GM23338 (cell line): Measurements from ENCODE around the gene PPP1R2. TPM values are rescaled to one million over a fixed set of nuclear protein-coding genes. Genes with fewer than 3 reads are reported as not detected.

Source experiments
- ATAC-seq: fragments of 200-7000 bp; cut with Tn5 transposase; 3 replicates; pipeline ENCODE4 v1.9.1; 2020
- DNase-seq: peaks from one replicate; pipeline ENCODE4 v3.0.0-alpha.2; 2015; ENCODE audit warnings: low spot score
- H2AFZ ChIP-seq: fragments of 200-600 bp; sonication (generic); 2 replicates; pipeline ENCODE4 v1.8.0; 2016; ENCODE audit warnings: antibody characterized with exemption, mild to moderate bottlenecking, moderate library complexity
- H3F3A ChIP-seq: fragments of 200-600 bp; sonication (generic); replicated peaks from 2 replicates; pipeline ENCODE4 v1.8.0; 2017; ENCODE audit warnings: antibody characterized with exemption, mixed run types, low read depth
- H3K27ac ChIP-seq: fragments of 200-600 bp; sonication (generic); 2 replicates; pipeline ENCODE4 v1.6.1; 2016; ENCODE audit warnings: low read depth
- H3K27me3 ChIP-seq: fragments of 200-600 bp; sonication (generic); 2 replicates; pipeline ENCODE4 v1.8.0; 2016; ENCODE audit warnings: mild to moderate bottlenecking, mixed run types, moderate library complexity; ENCODE audit not compliant: insufficient read depth
- H3K36me3 ChIP-seq: fragments of 200-600 bp; sonication (generic); 2 replicates; pipeline ENCODE4 v1.8.0; 2016; ENCODE audit warnings: mild to moderate bottlenecking; ENCODE audit not compliant: insufficient read depth
- H3K4me1 ChIP-seq: fragments of 200-600 bp; sonication (generic); 2 replicates; pipeline ENCODE4 v1.8.0; 2016; ENCODE audit warnings: mild to moderate bottlenecking, moderate library complexity; ENCODE audit not compliant: insufficient read depth
- H3K4me2 ChIP-seq: fragments of 200-600 bp; sonication (generic); 2 replicates; pipeline ENCODE4 v1.7.1; 2017; ENCODE audit warnings: mixed run types
- H3K4me3 ChIP-seq: fragments of 200-600 bp; sonication (generic); 2 replicates; pipeline ENCODE4 v1.6.1; 2016; ENCODE audit warnings: mixed run types
- H3K79me2 ChIP-seq: fragments of 200-600 bp; sonication (generic); replicated peaks from 2 replicates; pipeline ENCODE4 v1.8.0; 2017; ENCODE audit warnings: mild to moderate bottlenecking; ENCODE audit not compliant: insufficient read depth
- H3K9me2 ChIP-seq: fragments of 200-600 bp; sonication (generic); 2 replicates; pipeline ENCODE4 v1.8.0; 2017; ENCODE audit not compliant: insufficient read depth
- H4K20me1 ChIP-seq: fragments of 200-600 bp; sonication (generic); replicated peaks from 2 replicates; pipeline ENCODE4 v1.8.0; 2017; ENCODE audit warnings: mild to moderate bottlenecking; ENCODE audit not compliant: insufficient read depth
- H3K27ac Mint-ChIP-seq: 2 replicates; pipeline ENCODE4 v1.8.0; 2020; ENCODE audit warnings: inconsistent platforms, mild to moderate bottlenecking, moderate library complexity, mixed read lengths
- H3K27me3 Mint-ChIP-seq: 3 replicates; pipeline ENCODE4 v1.8.0; 2022; ENCODE audit warnings: low read depth, mild to moderate bottlenecking, moderate library complexity, mixed read lengths, inconsistent platforms; ENCODE audit not compliant: insufficient read depth, poor library complexity
- H3K36me3 Mint-ChIP-seq: 3 replicates; pipeline ENCODE4 v1.8.0; 2021; ENCODE audit warnings: low read depth, mild to moderate bottlenecking, inconsistent platforms, moderate library complexity, mixed read lengths
- H3K4me1 Mint-ChIP-seq: 3 replicates; pipeline ENCODE4 v1.8.0; 2020; ENCODE audit warnings: mild to moderate bottlenecking, inconsistent platforms, mixed read lengths
- H3K4me3 Mint-ChIP-seq: 3 replicates; pipeline ENCODE4 v1.8.0; 2021; ENCODE audit warnings: moderate library complexity, mild to moderate bottlenecking, inconsistent platforms, mixed read lengths
- H3K9me3 Mint-ChIP-seq: 3 replicates; pipeline ENCODE4 v1.8.0; 2020; ENCODE audit warnings: moderate library complexity, mild to moderate bottlenecking, inconsistent platforms, mixed read lengths
- CREB1 ChIP-seq: fragments of 250-450 bp; sonication (Bioruptor Pico); IDR thresholded peaks from 2 replicates; pipeline ENCODE4 v1.5.0; 2020; ENCODE audit warnings: low read depth, mild to moderate bottlenecking, moderate library complexity
- EZH2phosphoT487 ChIP-seq: fragments of 200-600 bp; sonication (generic); IDR thresholded peaks from one replicate; pipeline ENCODE4 v1.8.1; 2018; ENCODE audit warnings: antibody characterized with exemption; ENCODE audit not compliant: unreplicated experiment
- JUNB ChIP-seq: IDR thresholded peaks from one replicate; pipeline ENCODE4 v1.6.1; 2016; ENCODE audit warnings: antibody characterized with exemption; ENCODE audit not compliant: unreplicated experiment
- NANOG ChIP-seq: IDR thresholded peaks from 2 replicates; pipeline ENCODE4 v1.6.1; 2016; ENCODE audit warnings: antibody characterized with exemption, borderline replicate concordance
- POLR2AphosphoS5 ChIP-seq: IDR thresholded peaks from 2 replicates; pipeline ENCODE4 v1.6.1; 2016; ENCODE audit warnings: antibody characterized with exemption, low read depth
- STAT1 ChIP-seq: IDR thresholded peaks from one replicate; pipeline ENCODE4 v1.6.1; 2016; ENCODE audit warnings: antibody characterized with exemption; ENCODE audit not compliant: unreplicated experiment
- polyA plus RNA-seq: library from polyadenylated mRNA; unstranded; fragments of >200 nt; fragmentation: Nextera tagmentation; extraction: Ambion mirVana; gene quantifications from 2 replicates; pipeline ENCODE4 v1.2.1, GENCODE V29; 2016
- total RNA-seq: library from RNA; depleted of rRNA; stranded (reverse); fragments of >200 nt; shearing (Covaris generic); gene quantifications from 2 replicates; pipeline ENCODE4 v1.2.3, GENCODE V29; 2014
- TF ChIP-seq, protein P1 (sequence below): fragments of 250-450 bp; sonication (Bioruptor Pico); IDR thresholded peaks from 2 replicates; pipeline ENCODE4 v1.5.0; 2020; ENCODE audit warnings: mild to moderate bottlenecking, moderate library complexity
- TF ChIP-seq, protein P2 (sequence below): IDR thresholded peaks from 2 replicates; pipeline ENCODE4 v1.6.1; 2016; ENCODE audit warnings: antibody characterized with exemption
- TF ChIP-seq, protein P3 (sequence below), 2 experiments: fragments of 200-600 bp in 1 of 2; sonication (generic) in 1 of 2; conservative IDR thresholded peaks; 2 replicates each; pipeline versions ENCODE4 v1.5.1 to v1.6.1; 2016 to 2017; ENCODE audit warnings: antibody characterized with exemption in 2 of 2, low read depth in 2 of 2, mild to moderate bottlenecking in 2 of 2, moderate library complexity in 1 of 2

The PPP1R2 gene
- total and polyA plus RNA-seq, 2 experiments from 2014 or later, result 45.9 to 46.8 TPM

DNA sequence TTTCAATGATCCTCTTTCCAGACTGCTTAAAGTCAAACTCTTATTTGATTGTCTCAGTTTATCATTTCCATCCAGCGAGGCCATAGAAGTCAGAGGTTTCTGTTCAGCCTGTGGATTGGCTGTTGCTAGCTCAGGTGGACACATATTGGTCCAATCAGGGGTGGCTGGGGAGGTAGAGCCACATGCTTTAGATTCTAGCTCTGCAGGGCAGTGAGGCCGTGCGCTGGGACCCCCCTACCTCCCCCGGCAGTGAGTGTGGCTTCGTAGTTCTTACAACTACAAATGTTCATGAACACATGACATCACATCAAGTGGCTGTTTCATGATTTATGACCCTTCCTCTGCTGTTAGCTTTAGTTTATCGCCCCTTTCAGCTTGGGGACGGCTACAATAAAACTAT lies 22.6 kb upstream of the PPP1R2 start:
- no peaks in the 10 kb centered on the region for H3K79me2 ChIP-seq
- Mint-ChIP-seq H3K4me3 (no peak overlapping the region), H3K9me3 (no peaks in the 10 kb centered on the region), H3K4me1 (no peaks in the 10 kb centered on the region; the same call in 2 of the 3 replicates), H3K27ac (no peak overlapping the region), H3K36me3 (no peaks in the 10 kb centered on the region), H3K27me3 (peaks cover 6% of the 10 kb centered on the region)
- DNase-seq (no peak), ATAC-seq (no peak; the same call in 2 of the 3 replicates)
- no peaks in the 10 kb centered on the region for H4K20me1 ChIP-seq
- H3K27me3 ChIP-seq, result no peaks in the 10 kb centered on the region
- no peaks in the 10 kb centered on the region for H3K36me3 ChIP-seq
- H3K4me1 ChIP-seq, result no peaks in the 10 kb centered on the region
- H3K4me3 ChIP-seq, result no peak overlapping the region
- peak overlapping the region; percentile 89 for H2AFZ ChIP-seq
- TF ChIP-seq CREB1 (CRISPR knock-in tag) (no peak), EZH2phosphoT487 (no peak), JUNB (no peak), NANOG (no peak), STAT1 (no peak), POLR2AphosphoS5 (no peak)
- TF ChIP-seq, protein P1, sequence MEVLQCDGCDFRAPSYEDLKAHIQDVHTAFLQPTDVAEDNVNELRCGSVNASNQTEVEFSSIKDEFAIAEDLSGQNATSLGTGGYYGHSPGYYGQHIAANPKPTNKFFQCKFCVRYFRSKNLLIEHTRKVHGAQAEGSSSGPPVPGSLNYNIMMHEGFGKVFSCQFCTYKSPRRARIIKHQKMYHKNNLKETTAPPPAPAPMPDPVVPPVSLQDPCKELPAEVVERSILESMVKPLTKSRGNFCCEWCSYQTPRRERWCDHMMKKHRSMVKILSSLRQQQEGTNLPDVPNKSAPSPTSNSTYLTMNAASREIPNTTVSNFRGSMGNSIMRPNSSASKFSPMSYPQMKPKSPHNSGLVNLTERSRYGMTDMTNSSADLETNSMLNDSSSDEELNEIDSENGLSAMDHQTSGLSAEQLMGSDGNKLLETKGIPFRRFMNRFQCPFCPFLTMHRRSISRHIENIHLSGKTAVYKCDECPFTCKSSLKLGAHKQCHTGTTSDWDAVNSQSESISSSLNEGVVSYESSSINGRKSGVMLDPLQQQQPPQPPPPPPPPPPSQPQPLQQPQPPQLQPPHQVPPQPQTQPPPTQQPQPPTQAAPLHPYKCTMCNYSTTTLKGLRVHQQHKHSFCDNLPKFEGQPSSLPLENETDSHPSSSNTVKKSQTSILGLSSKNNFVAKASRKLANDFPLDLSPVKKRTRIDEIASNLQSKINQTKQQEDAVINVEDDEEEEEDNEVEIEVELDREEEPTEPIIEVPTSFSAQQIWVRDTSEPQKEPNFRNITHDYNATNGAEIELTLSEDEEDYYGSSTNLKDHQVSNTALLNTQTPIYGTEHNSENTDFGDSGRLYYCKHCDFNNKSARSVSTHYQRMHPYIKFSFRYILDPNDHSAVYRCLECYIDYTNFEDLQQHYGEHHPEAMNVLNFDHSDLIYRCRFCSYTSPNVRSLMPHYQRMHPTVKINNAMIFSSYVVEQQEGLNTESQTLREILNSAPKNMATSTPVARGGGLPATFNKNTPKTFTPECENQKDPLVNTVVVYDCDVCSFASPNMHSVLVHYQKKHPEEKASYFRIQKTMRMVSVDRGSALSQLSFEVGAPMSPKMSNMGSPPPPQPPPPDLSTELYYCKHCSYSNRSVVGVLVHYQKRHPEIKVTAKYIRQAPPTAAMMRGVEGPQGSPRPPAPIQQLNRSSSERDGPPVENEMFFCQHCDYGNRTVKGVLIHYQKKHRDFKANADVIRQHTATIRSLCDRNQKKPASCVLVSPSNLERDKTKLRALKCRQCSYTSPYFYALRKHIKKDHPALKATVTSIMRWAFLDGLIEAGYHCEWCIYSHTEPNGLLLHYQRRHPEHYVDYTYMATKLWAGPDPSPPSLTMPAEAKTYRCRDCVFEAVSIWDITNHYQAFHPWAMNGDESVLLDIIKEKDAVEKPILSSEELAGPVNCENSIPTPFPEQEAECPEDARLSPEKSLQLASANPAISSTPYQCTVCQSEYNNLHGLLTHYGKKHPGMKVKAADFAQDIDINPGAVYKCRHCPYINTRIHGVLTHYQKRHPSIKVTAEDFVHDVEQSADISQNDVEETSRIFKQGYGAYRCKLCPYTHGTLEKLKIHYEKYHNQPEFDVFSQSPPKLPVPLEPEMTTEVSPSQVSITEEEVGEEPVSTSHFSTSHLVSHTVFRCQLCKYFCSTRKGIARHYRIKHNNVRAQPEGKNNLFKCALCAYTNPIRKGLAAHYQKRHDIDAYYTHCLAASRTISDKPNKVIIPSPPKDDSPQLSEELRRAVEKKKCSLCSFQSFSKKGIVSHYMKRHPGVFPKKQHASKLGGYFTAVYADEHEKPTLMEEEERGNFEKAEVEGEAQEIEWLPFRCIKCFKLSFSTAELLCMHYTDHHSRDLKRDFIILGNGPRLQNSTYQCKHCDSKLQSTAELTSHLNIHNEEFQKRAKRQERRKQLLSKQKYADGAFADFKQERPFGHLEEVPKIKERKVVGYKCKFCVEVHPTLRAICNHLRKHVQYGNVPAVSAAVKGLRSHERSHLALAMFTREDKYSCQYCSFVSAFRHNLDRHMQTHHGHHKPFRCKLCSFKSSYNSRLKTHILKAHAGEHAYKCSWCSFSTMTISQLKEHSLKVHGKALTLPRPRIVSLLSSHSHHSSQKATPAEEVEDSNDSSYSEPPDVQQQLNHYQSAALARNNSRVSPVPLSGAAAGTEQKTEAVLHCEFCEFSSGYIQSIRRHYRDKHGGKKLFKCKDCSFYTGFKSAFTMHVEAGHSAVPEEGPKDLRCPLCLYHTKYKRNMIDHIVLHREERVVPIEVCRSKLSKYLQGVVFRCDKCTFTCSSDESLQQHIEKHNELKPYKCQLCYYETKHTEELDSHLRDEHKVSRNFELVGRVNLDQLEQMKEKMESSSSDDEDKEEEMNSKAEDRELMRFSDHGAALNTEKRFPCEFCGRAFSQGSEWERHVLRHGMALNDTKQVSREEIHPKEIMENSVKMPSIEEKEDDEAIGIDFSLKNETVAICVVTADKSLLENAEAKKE (CRISPR knock-in tag), result no peak
- TF ChIP-seq, protein P2, sequence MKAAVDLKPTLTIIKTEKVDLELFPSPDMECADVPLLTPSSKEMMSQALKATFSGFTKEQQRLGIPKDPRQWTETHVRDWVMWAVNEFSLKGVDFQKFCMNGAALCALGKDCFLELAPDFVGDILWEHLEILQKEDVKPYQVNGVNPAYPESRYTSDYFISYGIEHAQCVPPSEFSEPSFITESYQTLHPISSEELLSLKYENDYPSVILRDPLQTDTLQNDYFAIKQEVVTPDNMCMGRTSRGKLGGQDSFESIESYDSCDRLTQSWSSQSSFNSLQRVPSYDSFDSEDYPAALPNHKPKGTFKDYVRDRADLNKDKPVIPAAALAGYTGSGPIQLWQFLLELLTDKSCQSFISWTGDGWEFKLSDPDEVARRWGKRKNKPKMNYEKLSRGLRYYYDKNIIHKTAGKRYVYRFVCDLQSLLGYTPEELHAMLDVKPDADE, result no peak
- TF ChIP-seq, protein P3, sequence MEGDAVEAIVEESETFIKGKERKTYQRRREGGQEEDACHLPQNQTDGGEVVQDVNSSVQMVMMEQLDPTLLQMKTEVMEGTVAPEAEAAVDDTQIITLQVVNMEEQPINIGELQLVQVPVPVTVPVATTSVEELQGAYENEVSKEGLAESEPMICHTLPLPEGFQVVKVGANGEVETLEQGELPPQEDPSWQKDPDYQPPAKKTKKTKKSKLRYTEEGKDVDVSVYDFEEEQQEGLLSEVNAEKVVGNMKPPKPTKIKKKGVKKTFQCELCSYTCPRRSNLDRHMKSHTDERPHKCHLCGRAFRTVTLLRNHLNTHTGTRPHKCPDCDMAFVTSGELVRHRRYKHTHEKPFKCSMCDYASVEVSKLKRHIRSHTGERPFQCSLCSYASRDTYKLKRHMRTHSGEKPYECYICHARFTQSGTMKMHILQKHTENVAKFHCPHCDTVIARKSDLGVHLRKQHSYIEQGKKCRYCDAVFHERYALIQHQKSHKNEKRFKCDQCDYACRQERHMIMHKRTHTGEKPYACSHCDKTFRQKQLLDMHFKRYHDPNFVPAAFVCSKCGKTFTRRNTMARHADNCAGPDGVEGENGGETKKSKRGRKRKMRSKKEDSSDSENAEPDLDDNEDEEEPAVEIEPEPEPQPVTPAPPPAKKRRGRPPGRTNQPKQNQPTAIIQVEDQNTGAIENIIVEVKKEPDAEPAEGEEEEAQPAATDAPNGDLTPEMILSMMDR (conservative IDR thresholded peaks at IDR 0.05; ENCODE audit: low read depth in 2 of 2), result no peak
- no peak overlapping the region for H3K27ac ChIP-seq
- H3K4me2 ChIP-seq, result no peak overlapping the region
- H3K9me2 ChIP-seq, result no peaks in the 10 kb centered on the region
- H3F3A ChIP-seq, result no peaks in the 10 kb centered on the region
